Measurements from ENCODE around the gene GRID1.
"Not testable (repeated sequence)": the region's sequence is repeated elsewhere in the genome, so short reads cannot be mapped to it uniquely, and the experiment has no call there.

GRID1 gene

GRCh38 chr10:85868627-85869499 lies 497.7 kb downstream of the GRID1 start:
- no peak for DNase-seq (ENCODE audit: low spot score)

- DNase-seq (ENCODE audit: low spot score) = no peak
Measured at GRCh38 chr10:85864868-85865526, 501.6 kb downstream of the GRID1 start.

GRCh38 chr10:85864173-85864549 lies 502.4 kb downstream of the GRID1 start:
- no peak for DNase-seq (ENCODE audit: low spot score)

- no peak for DNase-seq (ENCODE audit: low spot score)
Measured at GRCh38 chr10:85863301-85864172, 503.1 kb downstream of the GRID1 start.

GRCh38 chr10:85862771-85863170 lies 503.8 kb downstream of the GRID1 start:
- DNase-seq (ENCODE audit: low spot score) = no peak

- DNase-seq (ENCODE audit: low spot score) = no peak
Measured at GRCh38 chr10:85861513-85862197, 504.9 kb downstream of the GRID1 start.

- DNase-seq (ENCODE audit: low spot score) = no peak
Measured at GRCh38 chr10:85859859-85860258, 506.7 kb downstream of the GRID1 start.

- DNase-seq (ENCODE audit: low spot score) = no peak
Measured at GRCh38 chr10:85858776-85859515, 507.6 kb downstream of the GRID1 start.

- no peak for DNase-seq (ENCODE audit: low spot score)
Measured at GRCh38 chr10:85857791-85858190, 508.8 kb downstream of the GRID1 start.

GRCh38 chr10:85857305-85857704 lies 509.3 kb downstream of the GRID1 start:
- DNase-seq (ENCODE audit: low spot score) = no peak

- DNase-seq (ENCODE audit: low spot score) = no peak
Measured at GRCh38 chr10:85851934-85852333, 514.7 kb downstream of the GRID1 start.

- no peak for DNase-seq (ENCODE audit: low spot score)
Measured at GRCh38 chr10:85851325-85851724, 515.3 kb downstream of the GRID1 start.

GRCh38 chr10:85850736-85851135 lies 515.9 kb downstream of the GRID1 start:
- DNase-seq (ENCODE audit: low spot score) = no peak

- no peak for DNase-seq (ENCODE audit: low spot score)
Measured at GRCh38 chr10:85849315-85849714, 517.3 kb downstream of the GRID1 start.

GRCh38 chr10:85848756-85849155 lies 517.8 kb downstream of the GRID1 start:
- DNase-seq (ENCODE audit: low spot score) = no peak

GRCh38 chr10:85847085-85847484 lies 519.5 kb downstream of the GRID1 start:
- DNase-seq (ENCODE audit: low spot score) = no peak

GRCh38 chr10:85838660-85839059 lies 527.9 kb downstream of the GRID1 start:
- not testable (repeated sequence) for DNase-seq (ENCODE audit: low spot score)

- no peak for DNase-seq (ENCODE audit: low spot score)
Measured at GRCh38 chr10:85832988-85833387, 533.6 kb downstream of the GRID1 start.

GRCh38 chr10:85831422-85831821 lies 535.2 kb downstream of the GRID1 start:
- no peak for DNase-seq (ENCODE audit: low spot score)

- no peak for DNase-seq (ENCODE audit: low spot score)
Measured at GRCh38 chr10:85826377-85826776, 540.2 kb downstream of the GRID1 start.

- no peak for DNase-seq (ENCODE audit: low spot score)
Measured at GRCh38 chr10:85811405-85811804, 555.2 kb downstream of the GRID1 start.

Data from germinal center (tissue), 1 donor.